HEK293T (cell line): ENCODE measurements around the gene MYL5.
"Not testable (repeated sequence)": the region's sequence is repeated elsewhere in the genome, so short reads cannot be mapped to it uniquely, and the experiment has no call there.

Experiments used
- ARNT ChIP-seq: fragments of 450-650 bp; IDR thresholded peaks from 2 replicates; pipeline ENCODE4 v1.6.1; 2017; ENCODE audit warnings: mild to moderate bottlenecking
- BHLHE40 ChIP-seq: fragments of 450-650 bp; IDR thresholded peaks from 2 replicates; pipeline ENCODE4 v1.6.1; 2016; ENCODE audit warnings: mild to moderate bottlenecking, moderate library complexity, borderline replicate concordance
- CTBP1 ChIP-seq: fragments of 450-650 bp; IDR thresholded peaks from 2 replicates; pipeline ENCODE4 v1.6.1; 2016; ENCODE audit warnings: borderline replicate concordance
- ELF4 ChIP-seq: fragments of 450-650 bp; IDR thresholded peaks from 2 replicates; pipeline ENCODE4 v1.6.1; 2017; ENCODE audit warnings: antibody characterized with exemption
- FOXM1 ChIP-seq: fragments of 450-650 bp; IDR thresholded peaks from 2 replicates; pipeline ENCODE4 v1.6.1; 2017; ENCODE audit warnings: mild to moderate bottlenecking, borderline replicate concordance
- HDGF ChIP-seq: fragments of 450-650 bp; IDR thresholded peaks from 2 replicates; pipeline ENCODE4 v1.6.1; 2017; ENCODE audit warnings: antibody characterized with exemption, borderline replicate concordance
- L3MBTL2 ChIP-seq: fragments of 450-650 bp; conservative IDR thresholded peaks from 2 replicates; pipeline ENCODE4 v1.6.1; 2016; ENCODE audit warnings: mild to moderate bottlenecking
- SP1 ChIP-seq: fragments of 450-650 bp; IDR thresholded peaks from 2 replicates; pipeline ENCODE4 v1.6.1; 2017
- SUZ12 ChIP-seq: fragments of 450-650 bp; IDR thresholded peaks from 2 replicates; pipeline ENCODE4 v1.6.1; 2016; ENCODE audit warnings: mild to moderate bottlenecking
- TARDBP ChIP-seq: fragments of 450-650 bp; IDR thresholded peaks from 2 replicates; pipeline ENCODE4 v1.6.1; 2016

GRCh38 chr4:694341-694940 is 20.1 kb downstream of the MYL5 start:
- TF ChIP-seq CTBP1, ARNT, TARDBP, SP1, ELF4, SUZ12, L3MBTL2, BHLHE40, FOXM1, HDGF: not testable (repeated sequence)
